H1 (cell line): ENCODE data around the gene ARL3. TPM values are rescaled to one million over a fixed set of nuclear protein-coding genes. Genes with fewer than 3 reads are reported as not detected.

Experiments
- ASH2L ChIP-seq: fragments of 200-600, 300-600 bp; sonication (generic); IDR thresholded peaks from one replicate; pipeline ENCODE4 v1.7.1; 2017; ENCODE audit warnings: low read length
- BACH1 ChIP-seq: IDR thresholded peaks from 2 replicates; pipeline ENCODE4 v1.6.1; 2012; ENCODE audit warnings: low read length, improper control_type of control experiment
- CHD7 ChIP-seq: fragments of 300-600 bp; sonication (generic); IDR thresholded peaks from 2 replicates; pipeline ENCODE4 v1.7.1; 2012; ENCODE audit warnings: low read length, moderate library complexity, mild to moderate bottlenecking, inconsistent platforms; ENCODE audit not compliant: insufficient replicate concordance
- CREB1 ChIP-seq: IDR thresholded peaks from 2 replicates; pipeline ENCODE4 v1.6.1; 2012; ENCODE audit warnings: inconsistent platforms
- EP300 ChIP-seq, 2 experiments: IDR thresholded peaks; 1 replicate in 1 of 2; 2 replicates in 1 of 2; pipeline ENCODE4 v1.6.1; 2011 to 2012; ENCODE audit warnings: low read depth in 2 of 2, low read length in 2 of 2, mild to moderate bottlenecking in 2 of 2, borderline replicate concordance in 1 of 2, inconsistent platforms in 1 of 2, moderate library complexity in 1 of 2
- HDAC6 ChIP-seq: IDR thresholded peaks from one replicate; pipeline ENCODE4 v1.7.1; 2012; ENCODE audit warnings: low read depth, mild to moderate bottlenecking, inconsistent platforms, low read length, moderate library complexity
- POLR2A ChIP-seq, 2 experiments: IDR thresholded peaks; 1 replicate in 1 of 2; 2 replicates in 1 of 2; pipeline ENCODE4 v1.6.1; 2011; ENCODE audit warnings: low read depth in 2 of 2, low read length in 2 of 2, mild to moderate bottlenecking in 2 of 2; ENCODE audit errors: control extremely low read depth in 1 of 2
- SIX5 ChIP-seq: IDR thresholded peaks from 2 replicates; pipeline ENCODE4 v1.6.1; 2011; ENCODE audit warnings: mild to moderate bottlenecking, low read depth, low read length
- SP1 ChIP-seq: IDR thresholded peaks from 2 replicates; pipeline ENCODE4 v1.6.1; 2011; ENCODE audit warnings: low read depth, low read length
- SP4 ChIP-seq: IDR thresholded peaks from 2 replicates; pipeline ENCODE4 v1.6.1; 2012; ENCODE audit warnings: low read length, inconsistent platforms
- TAF7 ChIP-seq: optimal IDR thresholded peaks from 2 replicates; pipeline ENCODE3; 2011; ENCODE audit warnings: low read depth, mild to moderate bottlenecking, inconsistent platforms, low read length, moderate library complexity, borderline replicate concordance
- TCF12 ChIP-seq: IDR thresholded peaks from 2 replicates; pipeline ENCODE4 v1.6.1; 2011; ENCODE audit warnings: low read depth, mild to moderate bottlenecking, low read length
- polyA plus RNA-seq, 7 experiments: library from polyadenylated mRNA; depleted of rRNA in 3 of 7; stranded (reverse) in 5 of 7; unstranded in 2 of 7; fragments of >200 nt in 5 of 7; fragments of 200-250 nt in 2 of 7; gene quantifications; 1 replicate in 5 of 7; 2 replicates in 1 of 7; 4 replicates in 1 of 7; pipeline versions ENCODE4 v1.2.1 to v1.2.3, GENCODE V29; 2011 to 2013; ENCODE audit warnings: missing spikeins in 2 of 7, mixed read lengths in 2 of 7
- total RNA-seq: library from RNA; stranded (reverse); fragmentation: NEBNext Ultra II Directional; extraction: Animal tissue kit (Norgen Biotek cat#: 25700); gene quantifications from 2 replicates; pipeline ENCODE4 v1.2.1, GENCODE V29; 2021

ARL3 gene
- total and polyA plus RNA-seq, 2 of the 8 experiments (the other 6 are each of a cell fraction or from before 2014, with no cell fraction given) = 8.8 to 16.2 TPM

GRCh38 chr10:102627291-102627735 is 86.9 kb downstream of the ARL3 start (continued):
- TF ChIP-seq CHD7 = no peak
- TF ChIP-seq EP300 (IDR thresholded peaks at IDR 0.05; ENCODE audit: borderline replicate concordance in 1 of 2, low read depth in 2 of 2, low read length in 2 of 2) = no peak
- no peak; a peak in 1 of 3 replicates for TF ChIP-seq POLR2A (IDR thresholded peaks at IDR 0.05; ENCODE audit: control extremely low read depth in 1 of 2, low read depth in 2 of 2, low read length in 2 of 2)
- TF ChIP-seq TCF12 = no peak
- no peak for TF ChIP-seq SIX5
- no peak for TF ChIP-seq ASH2L
- no peak for TF ChIP-seq TAF7
- TF ChIP-seq BACH1 = no peak
- TF ChIP-seq HDAC6 = no peak
- no peak for TF ChIP-seq SP4
- TF ChIP-seq SP1 = no peak
- TF ChIP-seq CREB1 = no peak
